ENCODE measurements around the gene ANKS1A. TPM values are rescaled to one million over a fixed set of nuclear protein-coding genes. Genes with fewer than 3 reads are reported as not detected.

Gene ANKS1A
- total RNA-seq, 2 experiments from 2014 or later: 6.4 to 6.9 TPM

- H3K9me3 ChIP-seq (ENCODE audit: control insufficient read depth in 1 of 2, insufficient read depth in 1 of 2, low read length in 2 of 2): no peaks in the 10 kb centered on the region
- intact Hi-C loops (cut with DNase I, micrococcal nuclease): no loop called here
- ChIA-PET POLR2A (no interaction called here), CTCF (no interaction called here)
- H3K36me3 ChIP-seq (ENCODE audit: insufficient read depth, low read length): peaks cover 43% of the 10 kb centered on the region
- peaks cover 57% of the 10 kb centered on the region for H3K36me3 Mint-ChIP-seq (ENCODE audit: low read depth)
- H3K4me3 Mint-ChIP-seq: no peak overlapping the region
- TF ChIP-seq, protein P1, sequence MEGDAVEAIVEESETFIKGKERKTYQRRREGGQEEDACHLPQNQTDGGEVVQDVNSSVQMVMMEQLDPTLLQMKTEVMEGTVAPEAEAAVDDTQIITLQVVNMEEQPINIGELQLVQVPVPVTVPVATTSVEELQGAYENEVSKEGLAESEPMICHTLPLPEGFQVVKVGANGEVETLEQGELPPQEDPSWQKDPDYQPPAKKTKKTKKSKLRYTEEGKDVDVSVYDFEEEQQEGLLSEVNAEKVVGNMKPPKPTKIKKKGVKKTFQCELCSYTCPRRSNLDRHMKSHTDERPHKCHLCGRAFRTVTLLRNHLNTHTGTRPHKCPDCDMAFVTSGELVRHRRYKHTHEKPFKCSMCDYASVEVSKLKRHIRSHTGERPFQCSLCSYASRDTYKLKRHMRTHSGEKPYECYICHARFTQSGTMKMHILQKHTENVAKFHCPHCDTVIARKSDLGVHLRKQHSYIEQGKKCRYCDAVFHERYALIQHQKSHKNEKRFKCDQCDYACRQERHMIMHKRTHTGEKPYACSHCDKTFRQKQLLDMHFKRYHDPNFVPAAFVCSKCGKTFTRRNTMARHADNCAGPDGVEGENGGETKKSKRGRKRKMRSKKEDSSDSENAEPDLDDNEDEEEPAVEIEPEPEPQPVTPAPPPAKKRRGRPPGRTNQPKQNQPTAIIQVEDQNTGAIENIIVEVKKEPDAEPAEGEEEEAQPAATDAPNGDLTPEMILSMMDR (IDR thresholded peaks at IDR 0.05): no peak
- ATAC-seq (ENCODE audit: poor library complexity) (no peak), DNase-seq (peak in 1 of 14 experiments; percentile 15)
- no peaks in the 10 kb centered on the region for H3K4me1 Mint-ChIP-seq (ENCODE audit: low read depth)
- no peak overlapping the region for H3K27ac Mint-ChIP-seq
- no peaks in the 10 kb centered on the region for H3K9me3 Mint-ChIP-seq
- H3K4me3 ChIP-seq (ENCODE audit: low read length): no peak overlapping the region
- H3K4me1 ChIP-seq (ENCODE audit: insufficient read depth, low read length): no peaks in the 10 kb centered on the region
- no peak overlapping the region for H3K27ac ChIP-seq (ENCODE audit: low read depth in 1 of 2, low read length in 2 of 2)
- H3K27me3 Mint-ChIP-seq: no peaks in the 10 kb centered on the region
- no peaks in the 10 kb centered on the region for H3K27me3 ChIP-seq (ENCODE audit: control insufficient read depth in 1 of 2, insufficient read depth in 2 of 2, low read length in 2 of 2)
Measured at GRCh38 chr6:35079311-35080000, 190.4 kb downstream of the ANKS1A start.

DNA sequence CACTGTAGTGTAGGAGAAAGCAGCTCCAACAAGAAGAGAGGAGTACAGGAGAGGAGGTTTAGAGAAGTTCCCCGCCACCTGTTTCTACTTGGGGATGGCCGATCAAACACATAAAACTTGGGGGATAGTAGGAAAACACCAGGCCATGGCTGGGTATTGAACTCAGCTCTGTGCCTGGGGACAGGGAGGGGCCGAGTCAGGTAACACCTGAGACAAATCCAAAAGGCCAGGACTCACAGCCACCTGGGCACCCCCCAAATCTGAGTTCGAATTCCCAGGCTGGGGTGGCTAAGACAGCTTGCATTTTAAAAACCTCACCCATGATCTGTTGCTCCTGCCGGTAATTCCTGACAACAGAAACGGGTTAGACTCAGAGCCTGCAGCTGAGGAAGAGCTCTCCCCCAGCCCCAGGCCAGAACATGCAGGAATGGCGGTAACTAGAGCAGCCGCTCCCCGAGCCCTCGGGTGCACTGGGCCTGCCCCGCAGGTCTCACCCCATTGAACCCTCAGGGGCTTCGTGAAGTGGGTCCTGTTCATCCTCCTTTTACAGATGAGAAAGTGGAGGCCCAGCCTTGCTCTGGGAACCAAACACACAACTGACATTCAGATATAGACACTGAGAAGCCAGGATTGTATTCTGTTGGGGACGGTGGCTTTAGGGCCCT, 191.1 kb downstream of the ANKS1A start:
- Histone ChIP-seq H3K9me3 (ENCODE audit: control insufficient read depth in 1 of 2, insufficient read depth in 1 of 2, low read length in 2 of 2) (no peaks in the 10 kb centered on the region), H3K36me3 (ENCODE audit: insufficient read depth, low read length) (peaks cover 50% of the 10 kb centered on the region), H3K27ac (ENCODE audit: low read depth in 1 of 2, low read length in 2 of 2) (no peak overlapping the region), H3K4me1 (ENCODE audit: insufficient read depth, low read length) (no peaks in the 10 kb centered on the region), H3K27me3 (ENCODE audit: control insufficient read depth in 1 of 2, insufficient read depth in 2 of 2, low read length in 2 of 2) (no peaks in the 10 kb centered on the region), H3K4me3 (ENCODE audit: low read length) (no peak overlapping the region)
- DNase-seq (peak in 1 of 14 experiments; percentile 26), ATAC-seq (ENCODE audit: poor library complexity) (no peak)
- POLR2A ChIA-PET: no interaction called here
- TF ChIP-seq, protein P1 (IDR thresholded peaks at IDR 0.05): no peak
- no peak overlapping the region for H3K27ac Mint-ChIP-seq
- no peaks in the 10 kb centered on the region for H3K9me3 Mint-ChIP-seq
- H3K27me3 Mint-ChIP-seq: no peaks in the 10 kb centered on the region
- no peaks in the 10 kb centered on the region for H3K4me1 Mint-ChIP-seq (ENCODE audit: low read depth)
- intact Hi-C loops (cut with DNase I, micrococcal nuclease): no loop called here
- CTCF ChIA-PET: interaction anchor here (0.6 kb wide), 1 partner anchor 876 kb away, joined by 3 read pairs; no protein-coding TSS in a partner anchor
- H3K36me3 Mint-ChIP-seq (ENCODE audit: low read depth): peaks cover 60% of the 10 kb centered on the region
- H3K4me3 Mint-ChIP-seq: no peak overlapping the region

GRCh38 chr6:35080821-35081425, 191.9 kb downstream of the ANKS1A start:
- Mint-ChIP-seq H3K27ac (no peak overlapping the region), H3K4me3 (no peak overlapping the region), H3K27me3 (no peaks in the 10 kb centered on the region), H3K36me3 (ENCODE audit: low read depth) (peaks cover 65% of the 10 kb centered on the region), H3K9me3 (no peaks in the 10 kb centered on the region), H3K4me1 (ENCODE audit: low read depth) (no peaks in the 10 kb centered on the region)
- H3K4me1 ChIP-seq (ENCODE audit: insufficient read depth, low read length): no peaks in the 10 kb centered on the region
- ChIA-PET CTCF (no interaction called here), POLR2A (no interaction called here)
- no peaks in the 10 kb centered on the region for H3K27me3 ChIP-seq (ENCODE audit: control insufficient read depth in 1 of 2, insufficient read depth in 2 of 2, low read length in 2 of 2)
- DNase-seq: peak in 1 of 14 experiments; percentile 8
- TF ChIP-seq, protein P1 (IDR thresholded peaks at IDR 0.05): no peak
- intact Hi-C loops (cut with DNase I, micrococcal nuclease): no loop called here
- H3K4me3 ChIP-seq (ENCODE audit: low read length): no peak overlapping the region
- no peak overlapping the region for H3K27ac ChIP-seq (ENCODE audit: low read depth in 1 of 2, low read length in 2 of 2)
- H3K9me3 ChIP-seq (ENCODE audit: control insufficient read depth in 1 of 2, insufficient read depth in 1 of 2, low read length in 2 of 2): no peaks in the 10 kb centered on the region
- ATAC-seq (ENCODE audit: poor library complexity): no peak
- H3K36me3 ChIP-seq (ENCODE audit: insufficient read depth, low read length): peaks cover 56% of the 10 kb centered on the region
